PC-3 (cell line): ENCODE measurements around the gene CNTNAP2.

Source experiments
- CTCF ChIP-seq: fragments of 300-600 bp; sonication (generic); conservative IDR thresholded peaks from 2 replicates; pipeline ENCODE4 v1.5.1; 2017; ENCODE audit warnings: antibody characterized with exemption, low read depth, mild to moderate bottlenecking, low read length
- EZH2 ChIP-seq: fragments of 300-600 bp; sonication (generic); IDR thresholded peaks from one replicate; pipeline ENCODE4 v1.6.1; 2017; ENCODE audit warnings: antibody characterized with exemption, mild to moderate bottlenecking, low read length; ENCODE audit not compliant: unreplicated experiment
- EZH2phosphoT487 ChIP-seq: fragments of 300-600 bp; sonication (generic); IDR thresholded peaks from 2 replicates; pipeline ENCODE4 v1.6.1; 2018; ENCODE audit warnings: mild to moderate bottlenecking, antibody characterized with exemption, low read length, borderline replicate concordance

DNA sequence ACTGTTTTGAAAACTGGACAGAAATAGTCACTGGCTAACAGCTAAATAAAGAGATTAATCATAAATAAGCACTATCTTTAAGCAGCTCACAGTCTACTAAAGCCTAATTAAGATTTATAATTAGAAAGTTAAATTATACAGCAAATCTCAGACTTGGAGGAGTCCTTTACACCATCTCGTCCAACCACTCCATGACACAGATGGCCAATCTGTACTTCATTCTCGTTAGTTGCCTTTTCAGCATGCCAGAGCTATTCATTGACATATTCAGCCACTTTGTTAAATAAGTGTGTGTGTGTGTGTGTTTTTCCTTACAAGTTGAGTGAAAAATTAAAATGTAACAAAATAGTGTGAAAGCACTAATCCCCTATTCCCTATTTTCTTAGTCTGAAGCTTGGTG is 1066.7 kb downstream of the CNTNAP2 start:
- TF ChIP-seq CTCF (no peak), EZH2phosphoT487 (no peak), EZH2 (no peak)
